HG02763 (cell line): Measurements from ENCODE around the gene FOXP1.

ENCODE experiments used
- ATAC-seq: cut with Tn5 transposase; IDR thresholded peaks from one replicate; pipeline ENCODE4 v1.9.1; 2021; ENCODE audit warnings: mild to moderate bottlenecking, moderate library complexity; ENCODE audit not compliant: unreplicated experiment

The FOXP1 gene

GRCh38 chr3:71587958-71588357 is 4.4 kb upstream of the FOXP1 start:
- ATAC-seq = no peak

- ATAC-seq = no peak
These were observed 3.3 kb upstream of the FOXP1 start for GRCh38 chr3:71586810-71587242.

GRCh38 chr3:71585887-71586809 is 2.6 kb upstream of the FOXP1 start:
- ATAC-seq = no peak

GRCh38 chr3:71585131-71585530 is 1.6 kb upstream of the FOXP1 start:
- no peak for ATAC-seq

- no peak for ATAC-seq
These were observed 975 bp upstream of the FOXP1 start for GRCh38 chr3:71584394-71585011.

- no peak for ATAC-seq
These were observed 639 bp downstream of the FOXP1 start for GRCh38 chr3:71582612-71583565.

- no peak for ATAC-seq
These were observed 1.4 kb downstream of the FOXP1 start for GRCh38 chr3:71582036-71582611.

GRCh38 chr3:71581457-71582035 is 2.0 kb downstream of the FOXP1 start:
- no peak for ATAC-seq

- no peak for ATAC-seq
These were observed 2.7 kb downstream of the FOXP1 start for GRCh38 chr3:71580636-71581456.

GRCh38 chr3:71579935-71580406 is 3.6 kb downstream of the FOXP1 start:
- ATAC-seq = no peak

- ATAC-seq = no peak
These were observed 4.1 kb downstream of the FOXP1 start for GRCh38 chr3:71579326-71579934.

GRCh38 chr3:71578054-71578751 is 5.3 kb downstream of the FOXP1 start:
- no peak for ATAC-seq

- no peak for ATAC-seq
These were observed 6.5 kb downstream of the FOXP1 start for GRCh38 chr3:71577011-71577410.

GRCh38 chr3:71575433-71575832 is 8.1 kb downstream of the FOXP1 start:
- ATAC-seq = no peak

GRCh38 chr3:71573181-71573580 is 10.3 kb downstream of the FOXP1 start:
- ATAC-seq = no peak

- ATAC-seq = no peak
These were observed 13.0 kb downstream of the FOXP1 start for GRCh38 chr3:71570546-71570945.

GRCh38 chr3:71568207-71568606 is 15.3 kb downstream of the FOXP1 start:
- ATAC-seq = no peak

- no peak for ATAC-seq
These were observed 16.8 kb downstream of the FOXP1 start for GRCh38 chr3:71566776-71567175.
